Fibroblast of villous mesenchyme (primary cell): ENCODE measurements around the gene FXN. TPM values are rescaled to one million over a fixed set of nuclear protein-coding genes. Genes with fewer than 3 reads are reported as not detected.
A peak's percentile ranks its signal among the peaks of the same experiment; 100 is the strongest.

Experiments
- DNase-seq: peaks from one replicate; pipeline ENCODE4 v3.0.0-alpha.2; 2010; ENCODE audit warnings: low read depth
- H3K4me3 ChIP-seq: 2 replicates; pipeline ENCODE4 v1.5.1; 2011; ENCODE audit warnings: low read depth, mild to moderate bottlenecking, low read length
- CTCF ChIP-seq: IDR thresholded peaks from 2 replicates; pipeline ENCODE4 v1.5.1; 2012; ENCODE audit warnings: low read depth, mild to moderate bottlenecking, low read length; ENCODE audit not compliant: insufficient read depth
- small RNA-seq: library from RNA; depleted of rRNA; stranded (forward); fragments of <200 nt; gene quantifications from one replicate; pipeline ENCODE3, GENCODE V24; 2012
- total RNA-seq: library from RNA; depleted of rRNA; stranded (reverse); fragments of >200 nt; gene quantifications from 2 replicates; pipeline ENCODE4 v1.2.3, GENCODE V29; 2012

FXN gene
- total RNA-seq, 1 donor = 2.6 TPM

- no peak overlapping the region for H3K4me3 ChIP-seq
- DNase-seq = peak; percentile 40
- no peak for TF ChIP-seq CTCF
Measured at GRCh38 chr9:69145144-69145715, 109.7 kb downstream of the FXN start.

DNA sequence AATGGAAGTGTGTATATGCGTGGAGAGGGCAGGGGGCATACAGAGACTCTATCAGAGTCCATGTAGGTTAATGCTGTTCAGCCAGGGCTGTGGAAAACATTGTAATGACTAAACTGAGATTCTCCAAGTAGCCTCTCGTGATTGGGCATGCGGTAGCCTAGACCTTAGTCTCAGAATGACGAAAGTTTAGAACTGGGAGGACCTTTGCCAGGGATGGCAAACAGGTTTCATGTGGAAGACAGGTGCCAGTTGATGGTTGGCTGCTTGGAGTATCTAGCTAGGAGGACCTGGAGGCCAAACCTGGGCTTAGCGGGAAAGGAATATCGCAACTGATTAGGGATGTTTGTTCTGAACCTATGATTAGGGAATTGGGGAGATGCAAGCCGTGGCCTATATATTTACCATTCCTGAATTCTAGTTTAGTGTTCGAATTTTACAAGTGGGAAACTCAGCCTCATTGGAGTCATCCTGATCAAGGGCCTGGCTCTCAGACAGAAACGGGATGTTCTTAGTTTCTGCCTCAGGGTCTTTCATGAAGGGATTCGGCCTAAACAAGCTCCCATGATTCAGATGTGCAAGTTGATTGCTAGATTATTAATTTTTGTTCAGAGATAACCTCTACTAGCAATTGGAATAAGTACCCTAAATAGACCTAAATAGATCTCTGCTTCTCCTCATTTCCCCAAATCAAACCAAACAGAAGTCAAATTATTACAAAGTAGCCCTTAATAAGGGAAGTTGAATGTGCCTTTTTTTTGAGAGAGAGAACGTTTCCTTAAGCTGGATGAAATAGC lies 111.7 kb downstream of the FXN start:
- H3K4me3 ChIP-seq = no peak overlapping the region
- no peak for TF ChIP-seq CTCF
- no peak for DNase-seq

DNA sequence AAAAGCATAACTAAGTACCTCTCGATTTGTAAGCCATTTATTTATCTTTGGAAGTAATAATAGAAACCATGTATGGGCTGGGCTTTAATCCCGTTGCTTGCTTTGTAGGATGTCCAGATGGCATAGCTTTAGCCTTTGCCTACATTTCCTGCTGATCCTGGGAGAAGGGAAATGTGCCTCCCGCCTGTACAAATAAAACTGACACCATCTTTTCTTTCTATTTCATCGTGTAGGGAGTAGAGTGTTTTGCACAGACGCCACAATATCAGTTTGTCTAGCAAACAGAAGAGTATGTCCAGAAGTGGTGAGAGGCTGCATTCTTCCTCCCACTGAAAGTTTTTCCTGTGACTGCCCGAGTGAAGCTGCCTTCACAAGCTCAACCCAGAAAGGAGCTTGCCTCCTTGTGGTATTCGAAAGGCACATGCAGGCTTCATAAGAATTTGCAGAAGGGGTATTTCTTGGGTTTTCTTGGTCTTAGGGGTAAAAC lies 113.8 kb downstream of the FXN start:
- DNase-seq = peak; percentile 76
- H3K4me3 ChIP-seq = peak overlapping the region; percentile 13
- TF ChIP-seq CTCF = peak; percentile 58

Small RNAs within 50 kb of the gene (small RNA-seq; reads per million reads assigned to genes)
- not detected for gene AL162730.1

Other genes starting within 250 kb of the FXN start
- not detected in 2 replicates for gene PRKACG, start 21.6 kb upstream of the FXN start, total RNA-seq
- 15.1 and 18.1 TPM in 2 replicates for gene TJP2, start 138.5 kb downstream of the FXN start, total RNA-seq